HG02678 (cell line): ENCODE results near the gene DHRS7B.

Experiments
- ATAC-seq: cut with Tn5 transposase; IDR thresholded peaks from one replicate; pipeline ENCODE4 v1.9.1; 2021; ENCODE audit warnings: mild to moderate bottlenecking, moderate library complexity; ENCODE audit not compliant: unreplicated experiment

DHRS7B gene

DNA sequence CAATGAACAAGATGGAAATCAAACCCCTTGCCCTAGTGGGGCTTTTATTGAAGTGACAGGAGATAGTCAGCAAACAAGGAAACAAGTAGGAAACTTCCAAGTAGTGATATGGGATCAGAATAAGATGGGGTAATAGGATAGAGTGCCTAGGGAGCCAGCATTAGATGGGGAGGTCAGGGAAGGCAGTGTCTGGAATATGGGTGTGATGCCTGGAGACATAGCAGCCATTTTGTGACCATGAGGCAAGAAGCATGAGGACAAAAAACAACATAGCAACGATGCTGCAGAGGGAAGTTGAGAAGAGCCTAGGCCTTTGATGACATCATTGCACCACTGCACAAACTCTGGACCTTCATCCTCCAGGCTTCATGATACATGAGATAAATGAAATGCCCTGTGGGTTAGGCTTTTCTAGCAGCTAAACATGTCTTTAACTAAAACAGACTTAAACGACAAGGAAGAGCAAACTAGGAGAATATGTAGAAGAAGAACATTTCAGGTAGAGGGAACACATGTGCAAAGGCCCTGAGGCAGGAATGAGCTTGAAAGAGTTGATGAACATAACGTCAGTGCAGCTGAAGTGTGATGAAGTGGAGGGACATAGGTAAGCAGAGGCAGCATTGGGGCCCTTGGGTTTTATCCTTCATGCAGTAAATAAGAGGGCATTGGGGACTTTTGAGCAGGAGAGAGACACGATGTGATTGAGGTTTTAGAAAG, 105.4 kb downstream of the DHRS7B start:
- no peak for ATAC-seq

DNA sequence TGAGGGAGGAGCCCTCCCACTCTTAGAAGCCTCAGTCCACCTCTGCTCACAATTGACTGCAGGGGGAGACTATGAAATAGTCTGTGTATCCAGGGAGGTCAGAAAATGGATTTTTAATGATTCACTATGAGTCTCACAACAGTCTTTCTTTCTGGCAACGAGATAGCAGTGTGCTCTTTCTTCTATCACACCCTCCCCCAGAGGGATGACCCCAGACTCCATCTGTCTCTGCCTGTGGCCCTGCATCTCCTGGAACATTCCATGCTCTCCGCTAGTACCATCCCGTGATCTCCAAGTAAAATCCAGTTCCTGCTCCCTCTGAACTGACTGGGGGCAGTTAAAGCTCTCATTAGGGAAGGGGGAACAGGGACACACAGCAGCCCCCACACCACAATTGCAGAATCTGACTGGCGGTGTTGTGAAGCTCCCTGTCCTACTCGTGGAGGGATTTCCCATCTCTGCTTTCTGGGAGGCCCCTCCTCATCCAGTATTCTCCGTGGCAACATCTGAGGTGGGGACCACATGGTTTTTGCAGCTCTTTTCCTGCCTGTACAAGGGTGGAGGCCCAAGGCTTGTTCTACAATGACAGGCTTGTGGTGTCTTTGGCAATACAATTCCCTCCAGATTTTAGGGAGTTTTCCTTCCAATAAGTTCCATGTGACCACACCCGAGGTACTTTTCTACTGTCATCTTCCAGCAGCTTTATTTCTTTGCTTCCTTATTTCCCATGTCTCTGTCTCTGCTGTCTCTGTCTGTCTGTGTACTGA, 107.0 kb downstream of the DHRS7B start:
- no peak for ATAC-seq

GRCh38 chr17:21235921-21236320, 109.2 kb downstream of the DHRS7B start:
- ATAC-seq, result no peak

DNA sequence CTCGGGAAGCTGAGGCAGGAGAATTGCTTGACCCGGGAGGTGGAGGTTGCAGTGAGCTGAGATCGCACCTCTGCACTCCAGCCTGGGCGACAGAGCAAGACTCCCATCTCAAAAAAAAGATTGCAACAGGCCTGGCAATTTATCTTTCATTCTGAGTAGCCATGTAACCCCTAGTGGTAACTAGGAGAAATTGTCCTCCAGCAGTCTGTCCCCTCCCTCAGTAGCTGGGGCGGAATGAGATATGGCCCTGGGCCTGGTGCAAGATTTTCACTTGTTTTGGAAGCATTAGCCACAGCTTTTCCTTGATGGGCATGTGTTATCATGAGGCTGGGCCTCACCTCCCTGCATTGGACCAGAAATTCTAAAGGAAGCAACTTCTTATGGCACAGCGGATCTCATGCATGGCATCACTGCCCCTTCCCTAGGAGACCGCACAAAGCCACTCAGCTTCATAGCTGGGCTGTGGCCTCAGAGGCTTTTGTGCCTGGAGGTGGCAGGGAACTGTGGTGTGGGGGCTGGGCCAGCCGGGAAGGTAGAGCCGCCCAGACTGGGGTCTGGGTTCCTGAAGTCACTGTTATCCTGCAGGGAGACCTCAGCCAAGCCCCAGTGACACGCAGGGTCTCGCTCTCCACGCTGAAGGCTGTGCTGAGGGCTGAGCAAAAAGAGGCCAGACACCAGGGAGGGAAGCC, 113.1 kb downstream of the DHRS7B start:
- no peak for ATAC-seq

DNA sequence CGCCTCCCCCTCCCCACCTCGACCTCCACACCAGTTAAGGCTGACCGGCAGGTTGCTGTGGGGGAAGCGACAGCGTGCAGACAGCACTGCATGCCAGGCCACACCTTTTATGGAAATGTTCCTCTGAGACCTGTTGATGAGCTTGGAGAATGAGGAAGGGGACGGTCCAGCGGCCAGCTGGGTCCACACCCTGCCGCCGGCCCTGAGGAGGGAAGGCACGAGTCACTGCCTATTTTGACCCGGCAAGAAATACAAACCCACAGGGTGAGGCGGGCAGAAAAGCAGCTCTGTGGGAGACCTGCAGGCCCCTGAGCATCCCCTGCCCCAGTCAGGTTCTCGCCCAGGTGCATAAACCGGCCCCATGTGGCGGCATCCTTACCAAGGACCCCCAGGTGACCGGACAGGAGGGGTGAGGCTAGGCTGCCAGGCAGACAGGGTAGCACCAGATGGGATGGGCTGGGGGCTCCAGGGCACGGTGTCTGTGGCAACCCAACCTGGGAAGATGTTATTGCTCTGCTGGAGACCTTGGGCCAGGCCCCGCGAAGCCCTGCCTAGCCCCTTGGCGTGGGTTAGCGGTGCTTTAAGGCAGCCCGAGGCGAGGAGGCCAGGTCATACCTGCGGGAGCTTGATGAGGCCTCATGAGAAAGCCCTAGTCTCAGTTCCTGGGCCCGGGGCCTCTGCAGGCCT, 113.7 kb downstream of the DHRS7B start:
- ATAC-seq, result no peak
